Endothelial cell of umbilical vein (primary cell): Measurements from ENCODE around the gene D2HGDH.

Experiments
- CTCF ChIP-seq, 2 donors: IDR thresholded peaks; 1 replicate in 1 of 2; 2 replicates in 1 of 2; pipeline ENCODE4 v1.5.1; 2011; ENCODE audit warnings: low read length in 2 of 2, mild to moderate bottlenecking in 2 of 2, moderate library complexity in 2 of 2, control low read depth in 1 of 2, inconsistent platforms in 1 of 2, low read depth in 1 of 2; ENCODE audit not compliant: insufficient read depth in 1 of 2; ENCODE audit errors: extremely low read depth in 1 of 2
- EZH2 ChIP-seq: IDR thresholded peaks from 2 replicates; pipeline ENCODE4 v1.6.1; 2012; ENCODE audit warnings: borderline replicate concordance, low read depth, mild to moderate bottlenecking, moderate library complexity, low read length, inconsistent platforms; ENCODE audit not compliant: severe bottlenecking
- POLR2A ChIP-seq: IDR thresholded peaks from 2 replicates; pipeline ENCODE4 v1.6.1; 2012; ENCODE audit warnings: low read depth, mild to moderate bottlenecking, control low read depth, low read length

GRCh38 chr2:241686324-241686649, 48.1 kb upstream of the D2HGDH start:
- no peak for TF ChIP-seq POLR2A
- TF ChIP-seq CTCF (IDR thresholded peaks at IDR 0.05; ENCODE audit: extremely low read depth in 1 of 2, insufficient read depth in 1 of 2, low read depth in 1 of 2, low read length in 2 of 2), result no peak
- no peak for TF ChIP-seq EZH2
